ENCODE data around the gene LIPG.

GRCh38 chr18:49529596-49529995 lies 32.3 kb upstream of the LIPG start:
- TF ChIP-seq POLR2AphosphoS5 (IDR thresholded peaks at IDR 0.05): no peak
- no peak for TF ChIP-seq CTCF (IDR thresholded peaks at IDR 0.05)
- no peak for TF ChIP-seq POLR2A (IDR thresholded peaks at IDR 0.05)

All from prostate gland (tissue), 2 donors.